Measurements from ENCODE around the gene AACS.

DNA sequence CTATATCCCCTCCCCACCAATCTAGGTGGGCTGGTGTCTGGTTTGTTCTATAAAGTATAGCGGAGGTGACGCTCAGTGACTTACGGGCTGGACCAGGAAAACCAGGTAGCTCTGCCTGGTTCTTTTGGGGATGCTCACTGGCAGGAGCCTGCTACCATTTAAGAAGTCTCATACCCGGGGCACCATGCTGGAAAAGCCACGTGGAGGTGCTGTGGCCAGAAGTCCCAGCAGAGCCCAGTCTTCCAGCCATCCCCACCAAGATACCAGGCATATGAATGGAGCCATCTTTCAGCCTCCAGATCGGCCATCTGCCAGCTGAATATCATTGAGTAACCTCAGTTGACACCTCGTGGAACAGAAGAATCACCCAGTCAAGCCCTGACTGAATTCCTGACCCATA lies 87.2 kb downstream of the AACS start:
- TF ChIP-seq, protein P1, sequence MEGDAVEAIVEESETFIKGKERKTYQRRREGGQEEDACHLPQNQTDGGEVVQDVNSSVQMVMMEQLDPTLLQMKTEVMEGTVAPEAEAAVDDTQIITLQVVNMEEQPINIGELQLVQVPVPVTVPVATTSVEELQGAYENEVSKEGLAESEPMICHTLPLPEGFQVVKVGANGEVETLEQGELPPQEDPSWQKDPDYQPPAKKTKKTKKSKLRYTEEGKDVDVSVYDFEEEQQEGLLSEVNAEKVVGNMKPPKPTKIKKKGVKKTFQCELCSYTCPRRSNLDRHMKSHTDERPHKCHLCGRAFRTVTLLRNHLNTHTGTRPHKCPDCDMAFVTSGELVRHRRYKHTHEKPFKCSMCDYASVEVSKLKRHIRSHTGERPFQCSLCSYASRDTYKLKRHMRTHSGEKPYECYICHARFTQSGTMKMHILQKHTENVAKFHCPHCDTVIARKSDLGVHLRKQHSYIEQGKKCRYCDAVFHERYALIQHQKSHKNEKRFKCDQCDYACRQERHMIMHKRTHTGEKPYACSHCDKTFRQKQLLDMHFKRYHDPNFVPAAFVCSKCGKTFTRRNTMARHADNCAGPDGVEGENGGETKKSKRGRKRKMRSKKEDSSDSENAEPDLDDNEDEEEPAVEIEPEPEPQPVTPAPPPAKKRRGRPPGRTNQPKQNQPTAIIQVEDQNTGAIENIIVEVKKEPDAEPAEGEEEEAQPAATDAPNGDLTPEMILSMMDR (IDR thresholded peaks at IDR 0.05), result no peak
- no peak for TF ChIP-seq POLR2A (IDR thresholded peaks at IDR 0.05)
